Measurements from ENCODE around the gene CBLC.

GRCh38 chr19:44744871-44745332 lies 32.8 kb upstream of the CBLC start:
- TF ChIP-seq CTCF (IDR thresholded peaks at IDR 0.05; ENCODE audit: low read depth, low read length) (no peak), EZH2phosphoT487 (IDR thresholded peaks at IDR 0.05; ENCODE audit: low read depth) (no peak)

Measured in OCI-LY3 (cell line).